Stimulated activated CD4-positive, alpha-beta T cell treated with anti-CD3 and anti-CD28 coated beads, Interleukin-2, amount 100 ng/mL, for 48 hours (primary cell): ENCODE data around the gene PLD5.
"Not testable (repeated sequence)": the region's sequence is repeated elsewhere in the genome, so short reads cannot be mapped to it uniquely, and the experiment has no call there.

Source experiments
- DNase-seq, 2 donors: peaks; one replicate each; pipeline ENCODE4 v3.0.0-alpha.2; 2020

The PLD5 gene

GRCh38 chr1:242416657-242417056, 107.8 kb downstream of the PLD5 start:
- no peak for DNase-seq

GRCh38 chr1:242412921-242413320, 111.6 kb downstream of the PLD5 start:
- DNase-seq, result no peak

GRCh38 chr1:242411901-242412300, 112.6 kb downstream of the PLD5 start:
- DNase-seq, result no peak

- no peak for DNase-seq
These were observed 118.5 kb downstream of the PLD5 start for GRCh38 chr1:242405947-242406346.

GRCh38 chr1:242404296-242404695, 120.2 kb downstream of the PLD5 start:
- no peak for DNase-seq

- no peak for DNase-seq
These were observed 121.5 kb downstream of the PLD5 start for GRCh38 chr1:242402956-242403355.

- no peak for DNase-seq
These were observed 122.6 kb downstream of the PLD5 start for GRCh38 chr1:242401937-242402336.

GRCh38 chr1:242398351-242398750, 126.1 kb downstream of the PLD5 start:
- no peak for DNase-seq

GRCh38 chr1:242391896-242392295, 132.6 kb downstream of the PLD5 start:
- no peak for DNase-seq

GRCh38 chr1:242376121-242376520, 148.4 kb downstream of the PLD5 start:
- not testable (repeated sequence) for DNase-seq

GRCh38 chr1:242350446-242350845, 174.1 kb downstream of the PLD5 start:
- not testable (repeated sequence) for DNase-seq

GRCh38 chr1:242349636-242350035, 174.9 kb downstream of the PLD5 start:
- DNase-seq, result no peak

GRCh38 chr1:242330865-242331264, 193.6 kb downstream of the PLD5 start:
- DNase-seq, result not testable (repeated sequence)

- not testable (repeated sequence) for DNase-seq
These were observed 197.1 kb downstream of the PLD5 start for GRCh38 chr1:242327381-242327780.

GRCh38 chr1:242321981-242322380, 202.5 kb downstream of the PLD5 start:
- DNase-seq, result not testable (repeated sequence)

GRCh38 chr1:242318140-242318539, 206.4 kb downstream of the PLD5 start:
- no peak for DNase-seq

GRCh38 chr1:242314865-242315264, 209.6 kb downstream of the PLD5 start:
- not testable (repeated sequence) for DNase-seq

GRCh38 chr1:242314085-242314649, 210.3 kb downstream of the PLD5 start:
- DNase-seq, result not testable (repeated sequence)

- DNase-seq, result not testable (repeated sequence)
These were observed 215.8 kb downstream of the PLD5 start for GRCh38 chr1:242308681-242309080.

GRCh38 chr1:242293781-242294180, 230.7 kb downstream of the PLD5 start:
- DNase-seq, result not testable (repeated sequence)

GRCh38 chr1:242288067-242288466, 236.4 kb downstream of the PLD5 start:
- DNase-seq, result not testable (repeated sequence)

- DNase-seq, result not testable (repeated sequence)
These were observed 241.6 kb downstream of the PLD5 start for GRCh38 chr1:242282758-242283485.

- not testable (repeated sequence) for DNase-seq
These were observed 246.1 kb downstream of the PLD5 start for GRCh38 chr1:242278406-242278805.

GRCh38 chr1:242276769-242277168, 247.7 kb downstream of the PLD5 start:
- DNase-seq, result not testable (repeated sequence)

- DNase-seq, result not testable (repeated sequence)
These were observed 257.5 kb downstream of the PLD5 start for GRCh38 chr1:242267004-242267403.
